ENCODE results near the gene SPINK7.
"Not testable (repeated sequence)": the region's sequence is repeated elsewhere in the genome, so short reads cannot be mapped to it uniquely, and the experiment has no call there.

Gene SPINK7

DNA sequence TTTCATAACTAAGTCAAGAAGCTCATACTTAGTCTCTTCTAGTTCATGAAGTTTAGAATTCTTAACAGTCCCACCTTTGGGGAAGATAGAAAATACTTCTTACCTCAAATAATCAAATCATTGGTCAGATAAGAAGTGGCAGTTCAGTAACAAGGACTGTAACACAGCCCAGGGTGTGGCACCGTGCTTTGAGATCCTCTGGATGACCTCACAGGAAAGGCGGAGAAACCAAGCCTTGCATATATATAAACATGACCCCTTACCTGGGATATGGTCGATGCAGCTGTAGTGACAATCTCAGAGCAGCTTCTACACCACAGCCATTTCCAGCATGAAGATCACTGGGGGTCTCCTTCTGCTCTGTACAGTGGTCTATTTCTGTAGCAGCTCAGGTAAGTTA is at the start of gene SPINK7:
SPINK7 (plus strand) TSS at position 271 of the 400 bp plus-strand sequence; CDS start at position 332, 61 bp downstream.
- no peak for DNase-seq (ENCODE audit: low read depth)

DNA sequence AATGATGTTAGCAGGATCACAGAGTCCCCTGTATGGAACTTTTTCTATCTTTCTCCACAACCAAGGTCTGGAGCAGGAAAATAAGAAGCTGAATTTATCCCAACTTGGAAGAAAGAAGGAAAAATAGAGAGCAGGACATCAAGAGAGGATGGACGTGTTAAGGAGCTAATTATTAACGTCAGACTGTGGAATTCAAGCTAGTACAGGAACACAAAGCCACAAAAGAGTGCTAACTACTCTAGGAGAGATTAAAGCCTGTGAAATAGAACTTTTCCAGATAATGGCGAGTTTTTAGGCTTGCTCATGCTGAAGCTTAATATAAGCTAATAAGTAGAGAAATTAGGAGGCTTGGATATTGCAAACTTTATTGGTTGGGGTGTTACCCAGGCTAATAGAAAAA is 44.3 kb upstream of the SPINK7 start:
- DNase-seq (ENCODE audit: low read depth), result no peak

DNA sequence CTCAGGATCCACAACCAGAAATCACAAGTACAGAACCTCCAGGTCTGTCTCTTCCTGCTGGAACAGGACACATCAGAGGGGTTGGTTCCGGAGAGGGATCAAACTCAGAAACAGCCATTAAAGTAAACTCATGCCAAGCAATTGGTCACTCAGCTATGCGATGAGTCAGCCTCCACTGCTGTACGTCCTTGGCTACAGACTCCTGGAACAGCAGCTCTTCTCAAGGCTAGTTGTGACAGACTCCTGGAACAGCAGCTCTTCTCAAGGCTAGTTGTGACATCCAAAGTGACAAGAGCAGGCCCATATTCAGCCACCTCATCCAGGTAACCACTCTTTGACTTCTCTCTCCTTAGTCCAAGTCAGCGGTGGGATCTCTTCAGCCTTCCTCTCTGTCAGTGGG is 43.7 kb upstream of the SPINK7 start, which contains the start of gene SPINK13:
SPINK13 (plus strand) TSS at position 229 of the 400 bp plus-strand sequence. CDS start 1,279 bp downstream, outside the sequence.
- no peak for DNase-seq (ENCODE audit: low read depth)

DNA sequence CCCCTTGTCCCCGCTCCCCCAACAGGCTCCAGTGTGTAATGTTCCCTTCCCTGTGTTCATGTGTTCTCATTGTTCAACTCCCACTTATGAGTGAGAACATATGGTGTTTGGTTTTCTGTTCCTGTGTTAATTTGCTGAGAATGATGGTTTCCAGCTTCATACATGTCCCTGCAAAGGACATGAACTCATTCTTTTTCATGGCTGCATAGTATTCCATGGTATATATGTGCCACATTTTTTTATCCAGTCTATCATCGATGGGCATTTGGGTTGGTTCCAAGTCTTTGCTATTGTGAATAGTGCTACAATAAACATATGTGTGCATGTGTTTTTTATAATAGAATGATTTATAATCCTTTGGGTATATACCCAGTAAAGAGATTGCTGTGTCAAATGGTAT is 37.1 kb upstream of the SPINK7 start:
- not testable (repeated sequence) for DNase-seq (ENCODE audit: low read depth)

DNA sequence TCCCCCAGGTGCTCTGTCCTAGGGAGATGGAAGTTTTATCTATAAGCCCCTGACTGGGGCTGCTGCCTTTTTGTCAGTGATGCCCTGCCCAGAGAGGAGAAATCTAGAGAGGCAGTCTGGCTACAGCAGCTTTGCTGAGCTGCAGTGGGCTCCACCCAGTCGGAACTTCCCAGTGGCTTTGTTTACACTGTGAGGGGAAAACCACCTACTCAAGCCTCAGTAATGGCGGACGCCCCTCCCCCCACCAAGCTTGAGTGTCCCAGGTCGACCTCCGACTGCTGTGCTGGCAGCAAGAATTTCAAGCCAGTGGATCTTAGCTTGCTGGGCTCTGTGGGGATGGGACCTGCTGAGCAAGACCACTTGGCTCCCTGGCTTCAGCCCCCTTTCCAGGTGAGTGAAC is 31.3 kb upstream of the SPINK7 start:
- not testable (repeated sequence) for DNase-seq (ENCODE audit: low read depth)

DNA sequence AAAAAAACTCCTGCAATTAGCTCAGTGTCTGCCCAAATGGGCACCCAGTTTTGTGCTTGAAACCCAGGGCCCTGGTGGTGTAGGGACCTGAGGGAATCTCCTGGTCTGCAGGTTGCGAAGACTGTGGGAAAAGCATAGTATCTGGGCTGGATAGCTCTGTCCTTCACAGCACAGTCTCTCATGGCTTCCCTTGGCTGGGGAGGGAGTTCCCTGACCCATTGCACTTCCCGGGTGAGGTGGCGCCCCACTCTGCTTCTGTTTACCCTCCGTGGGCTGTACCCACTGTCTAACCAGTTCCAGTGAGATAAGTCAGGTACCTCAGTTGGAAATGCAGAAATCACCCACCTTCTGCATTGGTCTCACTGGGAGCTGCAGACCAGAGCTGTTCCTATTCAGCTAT is 30.9 kb upstream of the SPINK7 start:
- DNase-seq (ENCODE audit: low read depth), result not testable (repeated sequence)

DNA sequence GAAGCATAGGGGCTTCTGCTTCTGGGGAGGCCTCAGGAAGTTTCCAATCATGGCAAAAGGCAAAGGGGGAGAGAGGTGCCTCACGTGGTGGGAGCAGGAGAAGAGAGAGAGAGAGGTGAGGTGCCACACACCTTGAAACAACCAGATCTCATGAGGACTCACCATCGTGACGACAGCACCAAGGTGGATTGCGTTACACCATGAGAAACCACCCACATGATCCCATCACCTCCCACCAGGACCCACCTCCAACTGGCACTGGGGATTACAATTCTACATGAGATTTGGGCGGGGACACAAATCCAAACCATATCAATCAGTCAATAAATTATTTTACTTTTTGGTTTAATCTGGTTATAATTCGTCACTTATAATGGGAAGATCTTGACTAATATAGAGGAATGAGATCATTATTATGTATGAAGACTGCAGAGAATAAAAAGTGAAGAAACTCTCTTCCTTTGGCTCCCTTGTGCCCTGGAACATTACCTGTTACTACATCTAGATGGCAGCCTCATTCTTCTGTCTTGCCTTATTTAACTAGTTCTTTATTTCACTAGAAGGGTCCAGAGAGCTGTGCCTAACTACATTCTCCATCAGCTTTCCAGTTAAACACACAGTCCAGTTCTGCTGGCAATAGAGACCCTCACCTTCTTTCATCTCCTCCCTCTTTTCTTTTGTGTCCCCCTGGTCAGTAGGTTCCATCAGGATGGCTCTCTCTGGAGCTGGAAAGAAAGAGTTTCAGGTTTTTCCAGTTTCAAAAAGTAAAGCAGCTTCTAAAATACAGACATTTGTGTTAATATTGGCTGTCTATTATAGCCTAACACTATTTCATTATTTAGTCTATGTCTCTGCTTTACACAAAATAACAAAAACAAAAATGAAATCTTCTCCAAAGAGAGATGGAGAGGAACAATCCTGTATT is 21.7 kb upstream of the SPINK7 start:
- DNase-seq (ENCODE audit: low read depth), result no peak

DNA sequence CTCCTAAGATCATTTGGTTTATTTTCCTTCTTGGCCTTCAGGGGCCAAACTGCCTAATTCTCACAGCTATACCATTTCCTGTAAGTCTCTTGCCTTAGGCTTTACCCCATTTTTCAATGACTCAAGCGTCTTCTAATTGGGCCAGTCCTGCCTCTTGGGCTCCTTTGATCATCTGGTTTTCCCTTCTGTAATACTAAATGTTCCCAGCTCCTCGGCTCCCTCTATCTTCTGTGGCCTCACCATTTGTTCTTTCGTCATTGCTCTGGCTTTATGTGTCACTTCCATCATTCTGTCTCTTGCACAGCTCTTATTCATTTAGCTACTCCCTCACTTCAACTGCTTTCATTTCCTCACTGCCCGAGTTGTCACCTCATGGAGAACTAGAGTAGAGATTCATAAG is 14.5 kb upstream of the SPINK7 start:
- no peak for DNase-seq (ENCODE audit: low read depth)

DNA sequence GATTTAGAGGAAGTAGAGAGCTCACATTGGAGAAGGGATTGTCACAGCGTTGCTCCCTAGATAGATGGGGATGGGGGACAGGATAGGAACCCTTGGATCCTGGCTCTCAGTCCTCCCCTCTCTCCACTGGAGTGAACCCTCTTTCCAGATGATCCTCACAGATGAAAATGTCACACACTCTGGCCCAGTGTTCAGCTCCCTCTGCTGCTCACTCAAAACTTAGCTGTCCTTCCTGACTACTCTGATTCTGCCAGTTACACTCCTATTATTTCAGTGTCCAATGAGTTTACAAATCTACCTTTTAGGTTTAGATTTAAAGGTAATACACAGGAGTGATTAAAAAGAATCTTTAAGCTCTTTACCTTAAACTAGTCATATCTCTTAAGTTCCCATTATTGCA is 5.8 kb upstream of the SPINK7 start:
- no peak for DNase-seq (ENCODE audit: low read depth)

DNA sequence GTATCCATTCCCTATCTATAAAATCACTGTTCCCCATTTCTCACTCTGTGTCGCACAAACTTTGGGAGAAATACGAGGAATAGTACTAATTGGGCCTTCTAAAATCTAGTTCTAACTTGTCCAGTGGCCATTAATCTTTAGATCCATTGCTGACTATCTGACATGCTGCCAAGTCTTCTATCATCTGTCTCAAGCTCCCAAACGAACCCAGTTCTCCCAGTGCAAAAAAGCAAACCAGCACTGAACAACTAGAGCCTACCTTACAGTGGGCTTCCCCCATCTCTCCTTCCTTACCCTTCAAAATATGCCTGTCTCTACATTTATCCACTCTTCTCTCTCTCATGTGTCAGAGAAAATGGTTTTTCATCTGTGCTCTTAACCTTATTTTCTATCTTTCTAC is 3.2 kb upstream of the SPINK7 start:
- DNase-seq (ENCODE audit: low read depth), result no peak

DNA sequence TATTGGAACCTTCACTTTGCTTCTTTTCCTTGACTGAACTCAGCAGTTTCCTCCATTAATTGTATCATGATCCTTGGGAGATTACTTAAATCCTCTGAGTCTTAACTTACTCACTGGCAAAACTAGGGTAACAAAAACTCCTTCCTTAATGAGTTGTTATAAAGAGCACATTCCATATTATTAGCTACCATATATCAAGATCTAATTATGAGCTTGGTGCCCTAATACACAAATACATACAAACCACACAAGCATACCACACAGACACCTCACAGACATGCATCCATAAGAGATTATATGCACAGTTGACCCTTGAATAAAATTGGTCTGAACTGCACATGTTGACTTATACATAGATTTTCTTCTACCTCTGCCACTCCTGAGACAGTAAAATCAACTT is 2.5 kb upstream of the SPINK7 start:
- DNase-seq (ENCODE audit: low read depth), result no peak

DNA sequence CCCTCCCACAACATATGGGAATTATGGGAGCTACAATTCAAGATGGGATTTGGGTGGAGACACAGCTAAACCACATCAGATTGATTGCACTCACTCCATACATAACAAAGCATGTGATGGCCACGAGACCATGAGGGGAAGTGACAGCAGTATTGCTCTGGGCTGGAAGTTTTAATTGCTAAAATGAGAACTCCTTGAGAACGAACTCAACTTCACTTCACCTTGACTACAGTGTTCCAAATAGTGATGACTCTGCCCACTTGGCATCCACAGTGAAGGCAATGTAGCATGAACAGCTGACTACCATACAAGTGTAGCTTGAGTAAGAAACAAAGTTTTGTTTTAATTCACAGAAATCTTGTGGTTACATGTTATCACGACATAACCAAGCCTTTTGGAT is 739 bp upstream of the SPINK7 start:
- DNase-seq (ENCODE audit: low read depth), result no peak

DNA sequence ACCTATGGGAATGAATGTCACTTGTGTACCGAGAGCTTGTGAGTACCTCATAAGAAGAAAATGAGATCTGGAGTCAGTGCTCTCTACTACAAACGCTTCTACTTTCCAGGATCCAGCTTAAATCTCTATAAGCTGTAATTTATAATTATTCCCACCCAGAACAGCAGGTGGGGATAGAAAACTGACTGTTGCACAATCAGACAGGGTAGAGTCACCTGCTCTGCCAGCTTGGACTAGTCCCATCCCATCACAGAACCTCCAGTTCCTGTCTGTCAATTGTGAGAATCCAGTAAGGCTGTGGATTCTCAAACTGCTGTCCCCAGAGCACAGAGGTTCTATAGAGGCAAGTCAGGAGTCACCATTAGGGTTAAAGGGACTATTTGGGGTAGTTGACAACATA is 2.0 kb downstream of the SPINK7 start:
- DNase-seq (ENCODE audit: low read depth), result no peak

DNA sequence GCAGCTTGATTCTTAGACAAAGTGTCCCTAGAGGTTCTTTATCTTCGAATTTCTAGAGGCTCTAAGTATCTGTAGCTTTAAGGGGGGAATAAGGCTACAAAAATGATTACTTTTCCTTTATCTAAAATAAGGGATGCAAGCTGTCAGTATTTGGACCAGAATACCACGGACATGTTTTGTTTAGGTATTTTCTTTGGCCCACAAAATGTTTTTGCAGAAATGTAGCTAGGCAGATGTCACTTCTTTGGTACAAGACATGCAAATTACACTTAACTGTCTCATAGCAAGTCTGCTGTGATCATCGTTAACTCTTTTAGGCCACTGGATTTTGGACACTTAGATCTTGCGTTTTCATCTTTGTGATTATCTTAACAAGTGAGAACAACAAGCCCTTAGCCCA is 2.5 kb downstream of the SPINK7 start:
- no peak for DNase-seq (ENCODE audit: low read depth)

DNA sequence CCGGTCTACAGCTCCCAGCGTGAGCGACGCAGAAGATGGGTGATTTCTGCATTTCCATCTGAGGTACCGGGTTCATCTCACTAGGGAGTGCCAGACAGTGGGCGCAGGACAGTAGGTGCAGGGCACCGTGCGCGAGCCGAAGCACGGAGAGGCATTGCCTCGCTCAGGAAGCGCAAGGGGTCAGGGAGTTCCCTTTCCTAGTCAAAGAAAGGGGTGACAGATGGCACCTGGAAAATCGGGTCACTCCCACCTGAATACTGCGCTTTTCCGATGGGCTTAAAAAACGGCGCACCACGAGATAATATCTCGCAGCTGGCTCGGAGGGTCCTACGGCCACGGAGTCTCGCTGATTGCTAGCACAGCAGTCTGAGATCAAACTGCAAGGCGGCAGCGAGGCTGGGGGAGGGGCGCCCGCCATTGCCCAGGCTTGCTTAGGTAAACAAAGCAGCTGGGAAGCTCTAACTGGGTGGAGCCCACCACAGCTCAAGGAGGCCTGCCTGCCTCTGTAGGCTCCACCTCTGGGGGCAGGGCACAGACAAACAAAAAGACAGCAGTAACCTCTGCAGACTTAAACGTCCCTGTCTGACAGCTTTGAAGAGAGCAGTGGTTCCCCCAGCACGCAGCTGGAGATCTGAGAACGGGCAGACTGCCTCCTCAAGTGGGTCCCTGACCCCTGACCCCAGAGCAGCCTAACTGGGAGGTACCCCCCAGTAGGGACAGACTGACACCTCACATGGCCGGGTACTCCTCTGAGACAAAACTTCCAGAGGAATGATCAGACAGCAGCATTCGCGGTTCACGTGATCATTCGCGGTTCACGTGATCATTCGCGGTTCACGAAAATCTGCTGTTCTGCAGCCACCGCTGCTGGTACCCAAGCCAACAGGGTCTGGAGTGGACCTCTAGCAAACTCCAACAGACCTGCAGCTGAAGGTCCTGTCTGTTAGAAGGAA is 8.1 kb downstream of the SPINK7 start:
- not testable (repeated sequence) for DNase-seq (ENCODE audit: low read depth)

DNA sequence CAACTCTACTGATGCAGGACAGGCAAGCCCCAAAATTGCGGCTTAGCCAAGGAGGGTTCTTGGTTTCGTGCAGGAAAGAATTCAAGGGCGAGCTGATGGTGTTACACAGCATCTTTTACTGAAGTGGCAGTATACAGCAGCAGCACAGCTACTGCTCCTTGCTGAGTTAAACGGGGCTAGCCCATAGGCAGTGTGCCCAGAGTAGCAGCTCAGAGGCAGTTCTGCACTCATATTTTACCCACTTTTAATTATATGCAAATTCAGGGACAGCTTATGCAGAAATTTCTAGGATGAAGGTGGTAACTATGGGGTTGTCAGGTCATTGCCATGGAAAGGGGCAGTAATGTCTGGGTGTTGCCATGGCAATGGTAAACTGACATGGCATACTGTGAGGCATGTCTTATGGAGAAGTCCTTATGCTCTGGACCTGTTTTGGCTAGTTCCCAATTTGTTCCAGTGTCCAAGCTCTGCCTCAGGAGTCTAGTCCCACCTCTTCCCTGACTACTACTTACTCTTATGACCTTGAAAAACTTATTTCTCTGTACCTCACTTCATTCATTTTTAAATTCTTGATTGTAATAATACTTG is 21.1 kb downstream of the SPINK7 start:
- DNase-seq (ENCODE audit: low read depth), result no peak

DNA sequence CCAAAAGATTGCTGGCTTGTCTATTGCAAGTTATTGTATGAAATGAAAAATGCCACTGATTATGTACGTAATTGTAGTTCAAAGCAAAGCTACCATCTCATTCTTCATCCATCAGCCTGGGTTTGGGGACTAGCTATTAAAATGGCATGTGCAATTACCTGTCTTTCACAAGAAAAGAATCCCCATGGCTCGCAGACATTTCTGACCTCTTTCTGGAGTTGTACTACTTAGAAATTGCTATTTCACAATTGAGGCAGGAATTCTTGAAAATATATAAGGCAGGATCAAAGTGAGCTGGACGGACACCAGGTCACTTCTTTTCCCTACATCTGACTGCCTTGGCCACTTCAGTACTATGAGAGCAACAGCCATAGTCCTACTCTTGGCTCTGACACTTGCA is 23.0 kb downstream of the SPINK7 start, which contains the start of gene SPINK9:
SPINK9 (plus strand) TSS at position 301 of the 400 bp plus-strand sequence; CDS start at position 356, 55 bp downstream.
- DNase-seq (ENCODE audit: low read depth), result no peak

DNA sequence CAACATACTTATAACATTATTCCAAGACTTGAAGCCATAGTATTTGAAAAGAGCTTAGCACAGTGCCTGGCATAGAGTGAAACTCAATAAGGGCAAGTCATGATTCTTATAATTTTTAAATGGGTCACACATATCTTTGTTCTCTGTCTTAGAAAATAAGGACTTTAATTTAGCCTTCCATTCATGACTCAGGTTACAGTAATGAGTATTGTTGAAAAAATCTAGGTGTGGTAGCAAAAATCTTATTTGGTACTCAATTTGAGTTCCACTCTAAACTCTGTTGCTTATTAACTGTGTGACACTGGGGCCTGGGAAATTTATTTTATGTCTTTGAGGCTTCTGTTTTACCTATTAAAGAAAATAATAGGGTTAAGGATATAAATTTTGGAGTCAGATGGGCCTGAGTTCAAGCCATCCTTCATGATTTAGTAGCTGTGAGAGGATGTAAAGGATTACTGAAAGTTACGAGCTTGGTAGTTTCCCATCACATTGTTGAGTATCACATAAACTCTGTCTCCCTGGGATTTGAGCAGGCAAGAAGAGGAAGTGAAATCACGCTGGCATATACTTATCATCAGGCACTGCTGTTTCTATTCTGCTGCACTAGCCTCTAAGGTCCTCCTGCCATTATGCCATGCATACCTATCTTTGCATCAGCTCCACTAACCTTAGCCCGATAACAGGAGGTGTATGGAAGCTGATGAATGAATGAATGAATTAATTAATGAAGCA is 24.6 kb downstream of the SPINK7 start:
- DNase-seq (ENCODE audit: low read depth), result no peak

DNA sequence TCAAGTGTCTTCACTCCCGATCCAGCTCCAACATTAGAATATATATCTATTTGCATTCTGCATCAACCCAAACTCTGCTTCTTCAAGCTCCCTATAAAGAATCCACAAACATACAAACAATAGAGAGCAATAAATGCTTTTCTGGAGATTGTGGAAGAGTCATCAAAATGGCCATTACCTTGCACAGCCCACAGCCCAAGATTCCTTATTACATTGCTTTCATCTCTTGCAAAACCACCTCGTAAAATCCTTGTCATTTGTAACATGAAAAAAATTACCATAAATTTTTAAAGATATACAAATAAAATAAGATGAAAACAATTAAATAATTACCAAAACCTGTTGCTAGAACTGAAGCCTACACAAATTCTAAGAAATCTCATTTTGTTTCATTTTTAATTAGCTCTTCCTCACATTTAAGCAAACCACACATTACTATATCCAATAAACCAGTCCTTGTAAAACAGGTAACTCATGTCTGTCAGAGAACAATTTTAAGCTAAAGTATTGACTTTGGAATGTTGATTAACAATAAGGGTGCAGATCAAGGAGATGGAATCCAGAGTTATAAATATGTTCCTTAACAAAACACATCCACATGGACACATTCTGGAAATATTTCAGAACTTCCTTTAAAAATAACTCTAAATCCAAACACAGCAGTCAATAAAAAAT is 30.3 kb downstream of the SPINK7 start:
- no peak for DNase-seq (ENCODE audit: low read depth)

DNA sequence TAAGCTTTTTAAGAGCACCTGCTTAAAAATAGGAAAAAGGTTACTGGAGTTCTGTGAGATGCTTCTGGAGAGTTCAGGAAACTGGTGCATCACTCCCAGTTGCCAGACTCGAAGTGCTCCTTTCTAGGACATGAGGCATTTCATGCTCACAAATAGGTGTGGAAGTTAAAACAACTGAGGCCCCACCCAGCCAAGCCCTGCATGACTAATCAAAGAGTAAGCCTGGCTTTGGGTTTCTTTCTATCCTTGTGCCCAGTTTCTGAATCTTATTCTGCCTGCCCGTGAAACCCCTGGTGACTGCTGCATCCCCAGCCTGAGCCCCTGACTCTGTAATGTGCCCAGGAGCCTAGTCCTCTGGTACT is 30.8 kb downstream of the SPINK7 start:
- DNase-seq (ENCODE audit: low read depth), result no peak
